ENCODE results near the gene CHSY1. TPM values are rescaled to one million over a fixed set of nuclear protein-coding genes. Genes with fewer than 3 reads are reported as not detected.

CHSY1 gene
- total RNA-seq, 4 donors from 2014 or later: 16.9 to 85.3 (median 39.4) TPM

GRCh38 chr15:101250341-101250831 is 1.5 kb downstream of the CHSY1 start:
- no peak for ATAC-seq (ENCODE audit: low FRiP score)
- TF ChIP-seq CTCF (IDR thresholded peaks at IDR 0.05): no peak
- DNase-seq (ENCODE audit: low spot score): no peak

GRCh38 chr15:101248274-101248673 is 3.6 kb downstream of the CHSY1 start:
- ATAC-seq (ENCODE audit: low FRiP score) (no peak), DNase-seq (ENCODE audit: low spot score) (no peak)
- TF ChIP-seq CTCF (IDR thresholded peaks at IDR 0.05): no peak

DNA sequence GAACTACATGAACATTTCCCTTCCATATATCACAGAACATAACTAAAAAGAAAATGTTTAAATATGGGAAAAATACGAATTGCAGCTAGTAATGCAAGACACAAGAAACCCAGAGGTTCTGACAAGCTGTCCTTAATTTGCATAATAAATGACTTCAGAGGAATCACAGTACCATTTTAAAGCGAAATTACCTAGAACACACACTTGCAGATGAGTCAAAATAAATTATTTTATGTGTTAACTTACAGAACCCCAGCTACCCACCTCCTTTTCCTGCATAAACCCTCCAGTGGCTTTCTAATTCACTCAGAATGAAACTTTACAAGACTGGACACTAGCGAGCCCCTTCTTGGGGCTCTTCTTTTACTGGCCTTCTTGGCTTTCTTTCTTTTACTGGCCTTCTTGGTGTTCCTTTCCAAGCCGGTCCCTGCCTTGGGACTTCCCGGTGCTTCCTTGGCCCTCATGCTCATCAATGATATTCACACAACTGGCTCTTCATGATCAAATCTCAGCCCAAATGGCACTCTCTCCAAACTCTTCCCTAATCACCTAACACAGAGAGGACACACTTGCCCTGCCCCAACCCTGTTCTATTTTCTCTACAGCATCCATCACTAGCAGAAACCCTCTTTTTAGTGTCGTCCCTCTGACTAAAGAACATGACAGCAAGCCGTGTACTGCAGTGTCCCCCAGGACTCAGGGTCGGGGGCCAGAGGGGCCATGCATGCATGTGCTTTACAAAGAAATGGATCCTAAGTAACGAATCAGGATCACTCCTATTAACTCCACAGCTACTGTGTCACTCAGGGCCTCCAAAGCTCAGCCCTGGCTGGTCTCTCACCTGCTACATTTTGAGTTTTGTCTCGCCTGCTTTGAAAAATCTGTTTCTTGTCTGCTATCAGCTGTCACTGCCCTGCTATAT is 4.8 kb downstream of the CHSY1 start:
- no peak for DNase-seq (ENCODE audit: low spot score)
- ATAC-seq (ENCODE audit: low FRiP score): no peak
- no peak for TF ChIP-seq CTCF (IDR thresholded peaks at IDR 0.05)

DNA sequence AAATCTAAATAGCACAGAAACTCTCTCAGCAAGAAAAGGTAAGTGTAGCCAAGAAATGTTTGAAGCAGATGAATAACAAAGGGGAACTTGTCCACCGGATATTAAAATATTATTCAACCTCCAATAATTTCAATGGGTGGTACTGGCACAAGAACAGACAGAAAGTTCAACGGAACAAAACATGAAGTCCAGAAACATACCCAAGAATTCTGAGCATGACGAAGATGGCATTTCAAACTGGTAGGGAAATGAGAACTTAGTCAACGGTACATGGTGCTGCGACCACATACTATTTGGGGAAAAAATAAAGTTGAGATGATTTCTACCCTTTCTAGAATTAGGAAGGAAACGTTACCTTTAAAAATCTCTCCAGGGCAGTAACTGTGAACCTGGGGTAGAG is 5.5 kb downstream of the CHSY1 start:
- TF ChIP-seq CTCF (IDR thresholded peaks at IDR 0.05): no peak
- no peak for DNase-seq (ENCODE audit: low spot score)
- ATAC-seq (ENCODE audit: low FRiP score): no peak

DNA sequence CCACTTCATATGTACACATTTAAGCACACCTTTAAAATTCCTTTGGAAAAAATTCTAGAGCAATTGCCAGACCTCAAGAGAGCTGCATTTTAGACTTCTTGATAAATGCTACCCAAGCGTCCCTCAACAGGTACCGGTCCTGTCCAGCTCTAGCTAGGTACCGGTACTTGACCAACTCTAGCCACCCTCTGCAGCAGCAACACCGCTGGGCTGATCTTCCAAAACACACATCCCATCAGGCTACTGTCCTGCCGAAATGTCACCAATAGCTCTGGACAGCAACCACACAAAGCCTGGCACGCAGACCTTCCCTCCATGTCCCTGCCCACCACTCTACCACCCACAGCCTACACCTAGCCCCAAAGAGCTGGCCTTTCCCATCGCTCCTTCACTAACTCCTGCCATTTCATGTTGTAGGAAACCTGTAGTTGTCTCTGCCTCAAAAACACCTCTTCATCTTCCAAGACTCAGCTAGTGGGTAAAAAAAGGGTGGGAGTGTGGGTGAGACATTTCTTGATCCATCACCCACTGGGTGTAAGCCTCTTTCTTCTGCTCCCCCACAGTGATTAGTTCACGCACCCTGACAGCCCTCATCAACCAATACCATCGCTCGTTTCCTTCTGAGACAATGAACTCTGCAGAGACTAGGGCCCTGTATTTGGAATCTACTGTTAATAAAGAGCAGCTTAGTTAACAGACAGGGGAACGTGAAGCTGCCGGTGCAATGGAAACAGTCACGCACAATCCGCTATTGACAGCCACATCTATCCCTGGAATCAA is 6.8 kb downstream of the CHSY1 start:
- ATAC-seq (ENCODE audit: low FRiP score) (no peak), DNase-seq (ENCODE audit: low spot score) (no peak)
- TF ChIP-seq CTCF (IDR thresholded peaks at IDR 0.05): no peak

DNA sequence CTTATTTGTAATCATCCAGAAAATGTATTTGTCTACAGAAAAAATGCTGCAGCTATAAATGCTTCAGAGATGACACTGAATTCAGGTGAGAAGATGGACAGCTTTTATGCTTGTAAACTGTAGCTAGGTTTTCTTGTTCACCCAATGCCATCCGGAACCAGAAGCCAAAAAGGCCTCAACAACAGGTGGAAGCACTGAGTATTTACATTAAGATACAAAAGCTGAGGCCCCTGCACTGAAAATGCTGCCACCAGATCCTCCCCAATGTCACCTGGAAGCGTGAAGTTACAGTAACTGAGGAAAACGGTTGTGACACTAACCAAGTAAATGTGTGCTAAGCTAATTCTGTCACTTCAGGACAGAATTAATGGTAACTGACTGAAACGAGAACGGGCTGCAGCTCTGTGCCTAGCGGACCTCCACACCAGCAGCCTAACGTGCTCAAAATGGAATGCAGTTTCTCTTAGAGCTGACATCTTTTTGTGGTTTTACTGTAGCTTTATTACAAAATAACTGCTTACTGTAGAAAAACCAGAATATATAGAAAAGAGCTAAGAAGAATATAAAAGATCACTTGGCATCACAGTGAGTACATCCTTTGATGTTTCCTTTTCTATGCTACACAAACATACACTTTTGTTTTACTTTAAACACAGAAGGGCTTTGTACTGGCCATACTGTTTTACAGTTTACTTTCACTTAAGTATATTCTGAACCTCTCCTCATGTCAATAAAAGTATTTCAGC is 7.6 kb downstream of the CHSY1 start:
- no peak for ATAC-seq (ENCODE audit: low FRiP score)
- TF ChIP-seq CTCF (IDR thresholded peaks at IDR 0.05): no peak
- DNase-seq (ENCODE audit: low spot score): no peak

All from omental fat pad (tissue), 4 donors.